T-helper 2 cell treated with Interferon-gamma antibody and Interleukin-4, amounts not matched to agents 100 ng/mL and 5 ng/mL, for 36 hours (primary cell): ENCODE data around the gene CAMTA1. TPM values are rescaled to one million over a fixed set of nuclear protein-coding genes. Genes with fewer than 3 reads are reported as not detected.
"Not testable (repeated sequence)": the region's sequence is repeated elsewhere in the genome, so short reads cannot be mapped to it uniquely, and the experiment has no call there.

Source experiments
- intact Hi-C: fragments of 100-400 bp; cut with micrococcal nuclease; formaldehyde crosslinking; loops from one replicate; pipeline ENCODE4 v1.15.1; 2023
- total RNA-seq: library from RNA; stranded (reverse); gene quantifications from 2 replicates; pipeline ENCODE4 v1.2.3, GENCODE V29; 2022

Gene CAMTA1
- total RNA-seq, 1 donor from 2014 or later, result 40.7 TPM

DNA sequence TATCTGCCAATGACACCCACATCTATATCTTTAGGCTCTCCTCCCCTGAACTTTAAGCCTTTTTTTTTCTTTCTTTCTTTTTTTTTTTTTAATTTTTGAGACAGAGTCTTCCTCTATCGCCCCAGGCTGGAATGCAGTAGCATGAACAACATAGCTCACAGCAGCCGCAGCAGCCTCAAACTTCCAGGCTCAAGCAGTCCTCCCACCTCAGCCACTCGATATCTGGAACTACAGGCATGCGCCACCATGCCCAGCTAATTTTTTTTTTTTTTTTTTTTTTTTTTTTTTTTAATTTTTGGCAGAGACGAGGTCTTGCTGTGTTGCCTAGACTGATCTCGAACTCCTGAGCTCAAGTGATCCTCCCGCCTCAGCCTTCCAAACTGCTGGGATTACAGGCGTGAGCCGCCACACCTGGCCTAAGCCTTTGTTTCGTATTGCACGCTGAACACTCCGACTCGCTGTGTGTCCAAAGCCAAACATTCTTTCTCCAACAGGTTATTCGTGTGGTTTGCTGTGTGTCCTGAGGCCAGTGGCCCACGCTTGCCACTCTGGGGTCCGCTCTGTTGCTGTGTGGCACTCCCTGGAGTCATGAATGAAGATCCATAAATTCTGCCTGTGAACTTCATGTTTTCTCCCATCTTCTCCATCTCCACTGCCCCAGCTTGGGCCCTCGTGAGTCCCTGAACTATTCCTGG is 119.4 kb downstream of the CAMTA1 start:
- intact Hi-C loops, result no loop called here

DNA sequence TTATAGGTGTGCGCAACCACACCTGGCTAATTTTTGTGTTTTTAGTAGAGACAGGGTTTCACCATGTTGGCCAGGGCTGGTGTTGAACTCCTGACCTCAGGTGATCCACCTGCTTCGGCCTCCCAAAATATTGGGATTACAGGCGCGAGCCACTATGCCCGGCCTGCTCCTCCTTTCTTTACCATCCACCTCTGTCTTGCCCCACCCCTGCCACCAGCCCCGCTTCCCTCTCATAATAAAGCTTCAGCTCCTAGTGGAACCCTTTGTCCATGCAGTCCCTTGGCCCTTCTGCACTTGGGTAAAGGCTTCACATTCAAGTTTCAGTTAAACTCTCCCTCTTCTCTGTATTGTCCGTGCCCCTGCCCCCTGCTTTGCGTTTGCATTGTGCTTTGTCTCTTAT is 120.1 kb downstream of the CAMTA1 start:
- intact Hi-C loops, result no loop called here

GRCh38 chr1:6905790-6906189 is 120.5 kb downstream of the CAMTA1 start:
- intact Hi-C loops, result no loop called here

GRCh38 chr1:6906783-6907182 is 121.5 kb downstream of the CAMTA1 start:
- intact Hi-C loops, result no loop called here

DNA sequence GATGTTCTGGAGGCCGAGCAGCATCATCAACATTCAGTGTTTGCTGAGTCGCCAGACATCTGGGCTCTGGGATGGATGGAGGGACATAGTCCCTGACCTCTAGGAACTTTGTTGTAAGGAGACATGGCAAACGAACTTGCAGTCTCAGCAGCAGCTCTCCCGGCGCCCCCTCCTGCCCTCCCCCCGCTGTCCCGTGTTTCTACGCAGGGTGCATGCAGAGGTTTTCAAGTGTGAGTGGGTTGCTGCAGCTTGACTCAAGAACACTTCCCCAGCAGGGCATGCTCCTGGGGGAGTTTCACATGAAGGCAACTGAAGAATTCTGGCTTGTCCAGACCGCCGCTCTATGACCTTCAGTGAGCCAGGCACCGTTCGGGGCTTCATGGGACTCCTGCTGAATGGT is 121.9 kb downstream of the CAMTA1 start:
- intact Hi-C loops, result no loop called here

GRCh38 chr1:6907676-6908434 is 122.6 kb downstream of the CAMTA1 start:
- intact Hi-C loops, result no loop called here

- intact Hi-C loops, result no loop called here
These were observed 124.1 kb downstream of the CAMTA1 start for GRCh38 chr1:6909401-6909800.

GRCh38 chr1:6909857-6910256 is 124.6 kb downstream of the CAMTA1 start:
- intact Hi-C loops, result no loop called here

GRCh38 chr1:6911021-6911941 is 126.0 kb downstream of the CAMTA1 start:
- intact Hi-C loops, result no loop called here

DNA sequence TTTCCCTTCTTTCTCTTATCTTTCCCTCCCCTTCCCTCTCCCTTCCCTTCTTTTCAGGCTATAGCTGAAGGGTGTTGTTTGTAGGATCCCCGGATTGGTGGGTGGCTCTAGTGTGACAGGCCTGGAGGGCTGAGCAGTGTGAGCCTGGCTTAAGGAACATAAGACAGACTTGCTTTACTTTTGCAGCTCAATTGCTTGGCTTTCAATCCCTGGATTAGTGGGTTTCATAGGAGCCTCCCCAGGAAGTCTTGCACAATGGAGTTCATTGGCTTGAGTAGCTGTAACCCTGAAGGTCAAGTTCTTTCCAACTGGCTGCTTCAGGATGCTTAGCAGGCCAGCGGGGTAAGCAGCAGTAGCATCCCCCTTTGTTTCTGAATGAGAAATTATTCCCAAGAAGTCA is 126.7 kb downstream of the CAMTA1 start:
- intact Hi-C loops, result no loop called here

- intact Hi-C loops, result no loop called here
These were observed 127.3 kb downstream of the CAMTA1 start for GRCh38 chr1:6912518-6912917.

- intact Hi-C loops, result no loop called here
These were observed 127.8 kb downstream of the CAMTA1 start for GRCh38 chr1:6913086-6913485.

DNA sequence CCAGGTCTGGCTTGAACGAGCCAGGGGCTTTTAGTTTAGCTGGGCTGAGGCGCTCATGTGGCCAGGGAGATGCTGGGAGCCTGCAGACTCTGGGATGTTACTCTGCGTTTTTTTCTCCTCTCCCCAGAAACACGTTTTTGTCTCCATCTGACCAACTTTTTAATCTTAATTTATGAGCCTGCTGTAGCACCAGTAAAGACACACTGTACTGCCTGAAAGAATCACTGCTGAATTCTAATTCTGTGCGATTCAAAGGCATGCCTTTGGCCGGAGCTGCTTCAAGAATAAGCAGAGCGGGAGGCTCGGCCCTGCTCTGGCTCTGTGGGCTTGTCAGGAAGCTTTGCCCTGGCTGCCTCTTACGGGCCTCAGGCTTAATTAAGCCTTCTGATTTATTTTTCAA is 129.5 kb downstream of the CAMTA1 start:
- intact Hi-C loops, result no loop called here

GRCh38 chr1:6915999-6916565 is 130.8 kb downstream of the CAMTA1 start:
- intact Hi-C loops, result no loop called here

DNA sequence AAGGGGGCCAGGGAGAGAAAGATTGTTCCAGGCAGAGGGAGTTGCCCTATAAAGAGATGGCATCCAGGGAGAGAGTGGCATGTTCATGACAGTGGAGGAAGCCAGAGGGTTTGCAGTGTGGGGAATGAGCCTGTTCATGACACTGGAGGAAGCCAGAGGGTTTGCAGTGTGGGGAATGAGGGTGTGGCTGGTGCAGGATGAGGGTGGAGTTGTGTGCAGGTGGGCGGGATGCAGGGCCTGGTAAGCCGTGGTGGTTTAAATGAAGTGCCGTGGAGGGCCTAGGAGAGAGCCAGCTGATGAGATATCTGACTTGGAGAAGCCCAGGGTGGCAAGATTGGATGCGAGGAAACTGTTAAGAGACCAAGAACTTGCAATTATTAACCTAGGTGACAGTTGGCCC is 131.8 kb downstream of the CAMTA1 start:
- intact Hi-C loops, result no loop called here

GRCh38 chr1:6918186-6918924 is 133.1 kb downstream of the CAMTA1 start:
- intact Hi-C loops, result no loop called here

DNA sequence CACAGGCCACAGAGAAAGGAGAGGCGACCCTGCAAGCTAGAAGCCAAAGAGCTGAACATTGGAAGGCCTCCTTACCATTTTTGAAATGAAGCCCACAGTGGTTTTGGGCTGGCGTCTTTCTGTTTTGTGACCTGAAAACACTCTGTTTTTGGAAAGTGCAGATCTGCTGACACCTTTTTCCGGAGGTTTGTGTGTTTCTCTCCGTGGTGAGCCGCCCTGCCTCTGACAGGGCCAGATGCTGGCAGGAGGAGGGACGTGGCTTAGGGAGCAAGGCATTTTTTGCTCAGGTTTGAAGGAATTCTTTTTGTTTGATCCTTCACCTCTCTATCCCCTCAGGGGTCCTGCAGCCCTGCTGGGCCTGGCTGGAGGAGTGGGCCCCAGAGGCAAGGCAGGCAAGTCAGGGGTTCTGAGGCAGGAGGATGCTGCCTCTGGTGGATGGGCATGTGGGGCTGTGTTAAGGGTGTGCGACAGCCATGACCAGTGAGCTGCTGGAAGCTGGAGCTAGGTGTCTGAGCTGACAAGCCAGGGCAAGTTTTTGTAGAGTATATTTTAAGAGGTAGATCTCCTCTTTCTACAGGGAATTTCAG is 133.8 kb downstream of the CAMTA1 start:
- intact Hi-C loops, result no loop called here

- intact Hi-C loops, result not testable (repeated sequence)
These were observed 136.3 kb downstream of the CAMTA1 start for GRCh38 chr1:6921506-6921905.

GRCh38 chr1:6922096-6922931 is 137.1 kb downstream of the CAMTA1 start:
- intact Hi-C loops, result no loop called here

DNA sequence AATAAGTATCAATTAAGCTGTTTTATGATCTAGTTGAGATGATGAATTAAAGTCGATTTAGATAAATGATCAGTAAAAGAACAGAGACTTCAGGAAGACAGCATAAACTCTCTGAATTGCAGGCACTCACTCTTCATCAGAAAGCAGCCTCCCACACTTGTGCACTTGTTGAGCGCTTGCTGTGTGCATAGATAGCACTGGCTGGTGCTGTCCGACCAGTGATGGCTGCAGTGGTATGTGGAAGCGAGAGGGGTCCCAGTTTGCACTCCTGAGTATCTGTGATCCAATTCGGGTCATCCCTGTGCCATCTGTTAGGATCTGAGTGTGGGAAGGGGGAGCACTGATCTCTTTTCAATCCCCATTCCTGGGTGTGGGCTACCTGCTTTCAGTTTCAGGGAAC is 137.8 kb downstream of the CAMTA1 start:
- intact Hi-C loops, result no loop called here
